Ishikawa (cell line): ENCODE data around the gene UACA.

Source experiments
- CEBPB ChIP-seq: IDR thresholded peaks from 2 replicates; pipeline ENCODE4 v1.6.1; 2012
- CREB1 ChIP-seq: IDR thresholded peaks from 2 replicates; pipeline ENCODE4 v1.6.1; 2012; ENCODE audit warnings: low read depth
- EGR1 ChIP-seq: IDR thresholded peaks from 2 replicates; pipeline ENCODE4 v1.6.1; 2012
- EP300 ChIP-seq: IDR thresholded peaks from 2 replicates; pipeline ENCODE4 v1.6.1; 2012; ENCODE audit warnings: borderline replicate concordance
- FOXM1 ChIP-seq: IDR thresholded peaks from 2 replicates; pipeline ENCODE4 v1.6.1; 2012; ENCODE audit warnings: low read depth, borderline replicate concordance
- NFIC ChIP-seq: IDR thresholded peaks from 2 replicates; pipeline ENCODE4 v1.6.1; 2012
- RAD21 ChIP-seq: IDR thresholded peaks from 2 replicates; pipeline ENCODE4 v1.6.1; 2012; ENCODE audit warnings: low read depth
- TAF1 ChIP-seq: IDR thresholded peaks from 2 replicates; pipeline ENCODE4 v1.6.1; 2012; ENCODE audit warnings: low read depth, mild to moderate bottlenecking
- TCF12 ChIP-seq: IDR thresholded peaks from 2 replicates; pipeline ENCODE4 v1.6.1; 2012; ENCODE audit warnings: low read depth
- TEAD4 ChIP-seq: IDR thresholded peaks from 2 replicates; pipeline ENCODE4 v1.6.1; 2012
- USF1 ChIP-seq: IDR thresholded peaks from 2 replicates; pipeline ENCODE4 v1.6.1; 2012
- YY1 ChIP-seq: IDR thresholded peaks from 2 replicates; pipeline ENCODE4 v1.6.1; 2012; ENCODE audit warnings: low read depth
- ZBTB7A ChIP-seq: IDR thresholded peaks from 2 replicates; pipeline ENCODE4 v1.6.1; 2012; ENCODE audit warnings: low read depth
- TF ChIP-seq, protein P1 (sequence below): IDR thresholded peaks from 2 replicates; pipeline ENCODE4 v1.6.1; 2012; ENCODE audit warnings: low read depth, mild to moderate bottlenecking
- TF ChIP-seq, protein P2 (sequence below): IDR thresholded peaks from 2 replicates; pipeline ENCODE4 v1.6.1; 2012

Gene UACA

DNA sequence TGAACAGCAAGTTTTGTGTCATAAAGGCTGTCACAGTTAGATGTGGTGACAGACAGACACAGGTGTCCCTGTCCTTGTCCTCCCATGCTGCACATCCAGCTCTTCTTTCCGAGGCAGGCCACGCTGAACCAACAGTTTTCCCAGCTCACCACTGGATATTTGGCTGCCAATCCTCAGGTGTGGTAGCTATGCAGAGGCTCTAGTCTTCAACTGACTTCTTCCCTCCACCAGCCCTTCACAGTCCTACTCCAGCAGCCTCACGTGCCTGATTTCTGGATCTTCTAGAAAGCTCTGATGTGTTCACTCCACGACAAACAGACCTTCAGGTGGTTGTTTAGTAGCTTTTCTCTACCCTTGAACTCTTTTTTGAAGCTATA, 145.5 kb downstream of the UACA start:
- TF ChIP-seq TAF1 = no peak

DNA sequence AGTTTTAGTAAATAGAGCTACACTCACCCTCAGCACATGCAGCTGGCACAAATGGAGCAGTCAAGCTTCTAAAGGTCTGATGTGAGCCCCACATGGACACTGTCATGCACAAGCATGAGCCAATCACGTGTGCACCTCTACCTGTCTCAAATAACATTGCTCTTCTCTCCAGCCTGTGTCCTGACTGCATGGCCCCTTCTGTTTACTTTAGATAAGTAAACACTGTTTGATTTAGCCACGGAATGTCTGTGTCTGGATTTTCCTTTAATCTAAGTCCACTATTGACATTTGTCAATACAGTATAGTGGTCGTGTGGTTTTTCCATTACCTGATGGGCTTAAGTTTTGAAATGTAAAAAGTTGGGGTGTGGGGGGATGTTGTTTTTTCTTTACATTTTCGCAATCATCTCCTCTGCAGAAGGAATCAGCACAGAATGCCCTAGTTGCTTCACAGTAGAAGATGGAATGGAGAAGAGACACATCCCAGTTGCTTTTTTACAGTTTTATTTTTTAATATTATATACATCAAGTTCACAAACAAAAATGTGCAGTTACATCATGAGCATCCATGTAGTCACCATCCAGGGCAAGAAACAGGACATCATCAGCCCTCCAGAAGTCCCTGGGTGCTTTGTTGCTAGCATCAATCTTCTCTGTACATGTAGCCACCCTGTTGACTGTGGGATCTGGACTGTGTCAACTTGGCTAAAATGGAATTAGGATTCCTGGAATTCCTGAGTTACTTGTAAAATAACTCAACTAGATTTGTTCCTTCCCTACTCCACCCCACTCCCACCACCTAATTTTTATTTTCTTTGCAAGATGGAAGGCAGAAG, 146.1 kb downstream of the UACA start:
- TF ChIP-seq CREB1 = no peak
- peak; percentile 59 for TF ChIP-seq TEAD4
- TF ChIP-seq ZBTB7A = no peak
- TF ChIP-seq, protein P1, sequence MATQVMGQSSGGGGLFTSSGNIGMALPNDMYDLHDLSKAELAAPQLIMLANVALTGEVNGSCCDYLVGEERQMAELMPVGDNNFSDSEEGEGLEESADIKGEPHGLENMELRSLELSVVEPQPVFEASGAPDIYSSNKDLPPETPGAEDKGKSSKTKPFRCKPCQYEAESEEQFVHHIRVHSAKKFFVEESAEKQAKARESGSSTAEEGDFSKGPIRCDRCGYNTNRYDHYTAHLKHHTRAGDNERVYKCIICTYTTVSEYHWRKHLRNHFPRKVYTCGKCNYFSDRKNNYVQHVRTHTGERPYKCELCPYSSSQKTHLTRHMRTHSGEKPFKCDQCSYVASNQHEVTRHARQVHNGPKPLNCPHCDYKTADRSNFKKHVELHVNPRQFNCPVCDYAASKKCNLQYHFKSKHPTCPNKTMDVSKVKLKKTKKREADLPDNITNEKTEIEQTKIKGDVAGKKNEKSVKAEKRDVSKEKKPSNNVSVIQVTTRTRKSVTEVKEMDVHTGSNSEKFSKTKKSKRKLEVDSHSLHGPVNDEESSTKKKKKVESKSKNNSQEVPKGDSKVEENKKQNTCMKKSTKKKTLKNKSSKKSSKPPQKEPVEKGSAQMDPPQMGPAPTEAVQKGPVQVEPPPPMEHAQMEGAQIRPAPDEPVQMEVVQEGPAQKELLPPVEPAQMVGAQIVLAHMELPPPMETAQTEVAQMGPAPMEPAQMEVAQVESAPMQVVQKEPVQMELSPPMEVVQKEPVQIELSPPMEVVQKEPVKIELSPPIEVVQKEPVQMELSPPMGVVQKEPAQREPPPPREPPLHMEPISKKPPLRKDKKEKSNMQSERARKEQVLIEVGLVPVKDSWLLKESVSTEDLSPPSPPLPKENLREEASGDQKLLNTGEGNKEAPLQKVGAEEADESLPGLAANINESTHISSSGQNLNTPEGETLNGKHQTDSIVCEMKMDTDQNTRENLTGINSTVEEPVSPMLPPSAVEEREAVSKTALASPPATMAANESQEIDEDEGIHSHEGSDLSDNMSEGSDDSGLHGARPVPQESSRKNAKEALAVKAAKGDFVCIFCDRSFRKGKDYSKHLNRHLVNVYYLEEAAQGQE = no peak
- TF ChIP-seq RAD21 = no peak

DNA sequence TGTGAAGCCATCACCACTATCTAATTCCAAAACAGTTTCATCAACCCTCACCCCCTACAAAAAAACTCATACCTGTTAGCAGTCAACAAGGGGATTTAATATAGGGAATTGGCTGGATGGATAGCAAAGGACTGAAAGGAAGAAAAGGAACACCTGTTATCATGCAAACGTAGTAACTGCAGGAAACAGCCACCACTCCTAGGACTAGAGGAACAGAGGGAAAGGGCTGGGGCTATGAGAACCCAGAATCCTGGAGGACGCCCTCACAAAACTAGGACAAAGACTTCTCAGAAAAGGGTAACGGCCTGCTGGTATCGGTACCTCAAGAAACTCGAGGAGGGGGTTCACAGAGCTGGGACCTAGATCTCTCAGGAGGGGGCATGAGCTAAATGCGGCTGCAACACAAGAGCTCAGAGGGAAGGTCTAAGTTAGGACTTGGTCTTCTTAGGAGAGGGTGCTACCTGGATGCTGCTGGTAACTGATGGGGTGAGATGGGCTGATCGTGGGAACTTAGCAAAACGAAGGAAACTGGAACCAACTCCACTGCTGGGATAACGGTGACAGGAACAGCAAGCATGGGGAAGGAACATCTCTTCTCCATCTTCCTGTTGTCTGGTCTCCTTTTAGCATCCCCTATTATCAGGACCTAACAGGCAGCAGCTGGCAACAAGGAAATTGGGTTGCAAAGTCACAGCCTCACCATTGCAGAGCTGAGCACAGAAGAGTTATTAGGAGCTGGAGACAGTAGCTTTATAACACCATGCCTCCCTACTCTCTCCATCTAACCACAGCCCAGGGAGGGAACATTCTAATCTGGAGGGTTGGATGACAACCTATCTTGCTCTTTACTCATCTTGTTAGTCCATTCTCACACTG, 147.7 kb downstream of the UACA start:
- no peak for TF ChIP-seq ZBTB7A
- TF ChIP-seq EGR1 = no peak
- TF ChIP-seq RAD21 = no peak
- TF ChIP-seq, protein P2, sequence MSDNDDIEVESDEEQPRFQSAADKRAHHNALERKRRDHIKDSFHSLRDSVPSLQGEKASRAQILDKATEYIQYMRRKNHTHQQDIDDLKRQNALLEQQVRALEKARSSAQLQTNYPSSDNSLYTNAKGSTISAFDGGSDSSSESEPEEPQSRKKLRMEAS = no peak
- TF ChIP-seq CREB1 = no peak
- no peak for TF ChIP-seq EP300
- TF ChIP-seq NFIC = no peak
- TF ChIP-seq TAF1 = no peak
- no peak for TF ChIP-seq TCF12
- TF ChIP-seq, protein P1 = no peak
- TF ChIP-seq YY1 = no peak
- TF ChIP-seq CEBPB = no peak
- no peak for TF ChIP-seq TEAD4
- TF ChIP-seq FOXM1 = no peak
- no peak for TF ChIP-seq USF1

- TF ChIP-seq, protein P2 = no peak
- TF ChIP-seq YY1 (no peak), TAF1 (no peak), EGR1 (no peak), ZBTB7A (no peak), TEAD4 (no peak), CEBPB (no peak), EP300 (no peak), FOXM1 (no peak), USF1 (no peak), RAD21 (no peak)
- TF ChIP-seq, protein P1 = no peak
Measured at GRCh38 chr15:70614221-70614620, 149.1 kb downstream of the UACA start.
